ENCODE measurements around the gene KAT8.
A peak's percentile ranks its signal among the peaks of the same experiment; 100 is the strongest.

The KAT8 gene

DNA sequence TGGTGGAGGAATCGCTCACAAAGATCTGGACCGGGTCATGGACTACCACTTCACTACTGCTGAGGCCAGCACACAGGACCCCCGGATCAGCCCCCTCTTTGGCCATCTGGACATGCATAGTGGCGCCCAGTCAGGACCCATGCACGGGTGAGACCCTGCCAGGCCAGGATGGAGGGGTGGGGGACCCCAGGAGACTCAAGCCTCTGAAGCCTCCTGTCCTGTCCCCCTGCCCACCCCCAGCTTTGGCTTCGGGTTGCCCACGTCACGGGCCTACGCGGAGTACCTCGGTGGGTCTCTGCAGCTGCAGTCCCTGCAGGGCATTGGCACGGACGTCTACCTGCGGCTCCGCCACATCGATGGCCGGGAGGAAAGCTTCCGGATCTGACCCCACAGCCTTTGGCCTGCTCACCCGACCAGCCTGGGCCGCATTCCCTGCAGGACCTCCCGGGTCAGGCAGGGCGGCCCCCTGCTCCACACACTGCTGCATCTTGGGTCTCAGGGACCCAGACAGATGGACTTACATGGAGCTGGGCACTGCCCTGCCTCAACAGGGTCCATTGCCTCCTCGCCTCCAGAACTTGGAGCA, 5.5 kb upstream of the KAT8 start:
- DNase-seq (ENCODE audit: extremely low spot score) = no peak
- CTCF ChIA-PET = interaction anchor here (0.5 kb wide), 1 partner anchor 1038 kb away, joined by 3 read pairs; no protein-coding TSS in a partner anchor
- POLR2A ChIA-PET = interaction anchor here (0.7 to 1.2 kb wide), 2 partner anchors 10 to 68 kb away, joined by 4 read pairs; partner anchors contain the start of gene FUS
- TF ChIP-seq SUZ12 (IDR thresholded peaks at IDR 0.05) (no peak), L3MBTL2 (conservative IDR thresholded peaks at IDR 0.05) (no peak), LEF1 (IDR thresholded peaks at IDR 0.05; ENCODE audit: borderline replicate concordance) (no peak), ARNT (IDR thresholded peaks at IDR 0.05) (no peak), SP1 (IDR thresholded peaks at IDR 0.05) (no peak), CTBP1 (IDR thresholded peaks at IDR 0.05; ENCODE audit: borderline replicate concordance) (no peak), ELF4 (IDR thresholded peaks at IDR 0.05) (no peak), HDGF (IDR thresholded peaks at IDR 0.05; ENCODE audit: borderline replicate concordance) (no peak), FOXM1 (IDR thresholded peaks at IDR 0.05; ENCODE audit: borderline replicate concordance) (no peak), FOXA1 (IDR thresholded peaks at IDR 0.05) (no peak), TARDBP (IDR thresholded peaks at IDR 0.05) (no peak), ZNF384 (IDR thresholded peaks at IDR 0.05) (no peak), BHLHE40 (IDR thresholded peaks at IDR 0.05; ENCODE audit: borderline replicate concordance) (no peak), FOXK2 (IDR thresholded peaks at IDR 0.05) (no peak), NFRKB (IDR thresholded peaks at IDR 0.05) (no peak)
- TF ChIP-seq, protein P1, sequence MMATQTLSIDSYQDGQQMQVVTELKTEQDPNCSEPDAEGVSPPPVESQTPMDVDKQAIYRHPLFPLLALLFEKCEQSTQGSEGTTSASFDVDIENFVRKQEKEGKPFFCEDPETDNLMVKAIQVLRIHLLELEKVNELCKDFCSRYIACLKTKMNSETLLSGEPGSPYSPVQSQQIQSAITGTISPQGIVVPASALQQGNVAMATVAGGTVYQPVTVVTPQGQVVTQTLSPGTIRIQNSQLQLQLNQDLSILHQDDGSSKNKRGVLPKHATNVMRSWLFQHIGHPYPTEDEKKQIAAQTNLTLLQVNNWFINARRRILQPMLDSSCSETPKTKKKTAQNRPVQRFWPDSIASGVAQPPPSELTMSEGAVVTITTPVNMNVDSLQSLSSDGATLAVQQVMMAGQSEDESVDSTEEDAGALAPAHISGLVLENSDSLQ (IDR thresholded peaks at IDR 0.05) = no peak

DNA sequence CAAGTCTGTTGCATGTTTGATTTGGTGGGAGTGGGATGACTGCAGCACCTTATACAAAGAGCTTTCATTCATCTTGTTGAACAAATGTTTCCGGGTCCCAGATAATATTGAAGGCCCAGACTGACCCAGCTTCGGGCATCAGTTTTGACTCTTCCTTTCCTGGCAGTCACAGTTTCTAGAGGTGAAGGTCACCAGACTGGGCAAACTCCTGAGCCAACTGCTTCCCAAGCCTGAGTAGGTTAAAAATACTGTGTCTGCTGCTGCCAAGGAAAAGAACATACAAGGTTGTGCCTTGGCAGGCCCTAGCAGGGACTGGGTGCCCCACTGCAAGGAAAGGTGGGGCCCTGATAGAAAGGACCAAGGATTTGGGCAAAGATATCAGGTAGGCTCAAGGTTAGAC, 4.8 kb upstream of the KAT8 start:
- no peak for DNase-seq (ENCODE audit: extremely low spot score)
- TF ChIP-seq, protein P1 (IDR thresholded peaks at IDR 0.05) = no peak
- no peak for TF ChIP-seq TARDBP (IDR thresholded peaks at IDR 0.05)
- TF ChIP-seq FOXK2 (IDR thresholded peaks at IDR 0.05) = no peak
- TF ChIP-seq ZNF384 (IDR thresholded peaks at IDR 0.05) = no peak
- no peak for TF ChIP-seq SP1 (IDR thresholded peaks at IDR 0.05)
- TF ChIP-seq L3MBTL2 (conservative IDR thresholded peaks at IDR 0.05) = no peak
- no peak for TF ChIP-seq ELF4 (IDR thresholded peaks at IDR 0.05)
- TF ChIP-seq CTBP1 (IDR thresholded peaks at IDR 0.05; ENCODE audit: borderline replicate concordance) = no peak
- TF ChIP-seq NFRKB (IDR thresholded peaks at IDR 0.05) = no peak
- TF ChIP-seq SUZ12 (IDR thresholded peaks at IDR 0.05) = no peak
- no peak for TF ChIP-seq HDGF (IDR thresholded peaks at IDR 0.05; ENCODE audit: borderline replicate concordance)
- TF ChIP-seq LEF1 (IDR thresholded peaks at IDR 0.05; ENCODE audit: borderline replicate concordance) = no peak
- no peak for TF ChIP-seq FOXA1 (IDR thresholded peaks at IDR 0.05)
- TF ChIP-seq BHLHE40 (IDR thresholded peaks at IDR 0.05; ENCODE audit: borderline replicate concordance) = no peak
- ChIA-PET CTCF (no interaction called here), POLR2A (no interaction called here)

DNA sequence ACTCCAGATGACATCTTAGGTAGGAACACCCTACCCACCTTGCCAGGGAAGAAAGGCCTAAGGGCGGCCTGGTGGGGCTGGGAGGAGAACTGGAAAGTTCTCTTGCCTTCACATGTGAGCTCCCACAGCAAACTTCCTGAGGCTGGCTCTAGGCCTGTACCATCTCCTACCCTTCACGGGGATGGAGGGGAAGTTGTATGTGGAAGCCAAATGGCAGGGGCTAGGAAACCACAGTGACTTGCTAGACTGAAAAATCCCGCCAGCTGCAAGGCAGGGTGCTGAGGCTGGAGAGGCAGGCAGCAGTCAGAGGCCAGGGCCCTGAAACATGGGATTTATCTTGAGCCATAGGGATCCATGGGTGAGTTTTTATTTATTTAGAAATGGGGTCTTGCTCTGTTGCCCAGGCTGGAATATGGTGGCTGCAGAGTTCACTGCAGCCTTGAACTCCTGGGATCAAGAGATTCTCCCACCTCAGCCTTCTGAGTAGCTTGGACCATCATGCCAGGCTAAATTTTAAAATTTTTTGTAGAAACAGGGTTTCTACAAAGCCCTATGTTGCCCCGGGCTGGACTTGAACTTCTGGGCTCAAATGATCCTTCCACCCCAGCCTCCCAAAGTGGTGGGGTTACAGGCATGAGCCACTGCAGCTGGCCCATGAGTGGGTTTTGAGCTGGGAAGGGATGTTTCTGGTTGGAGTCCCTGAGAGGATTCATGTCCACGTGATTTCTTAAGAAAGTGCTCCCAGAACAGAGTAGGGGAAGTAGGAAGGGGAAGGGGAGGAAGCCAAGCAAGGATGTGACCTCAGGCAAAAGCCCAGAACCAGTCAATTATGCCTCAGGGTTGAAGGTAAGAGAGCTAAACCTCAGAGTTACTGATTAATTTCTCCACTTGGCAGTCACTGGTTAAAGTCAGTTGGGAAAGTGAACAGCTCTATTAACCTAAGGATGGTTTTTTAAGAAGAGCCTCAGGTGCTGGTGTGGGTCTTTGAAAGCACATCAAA, 4.0 kb upstream of the KAT8 start:
- no peak for DNase-seq (ENCODE audit: extremely low spot score)
- CTCF ChIA-PET = no interaction called here
- TF ChIP-seq FOXM1 (IDR thresholded peaks at IDR 0.05; ENCODE audit: borderline replicate concordance) = no peak
- no peak for TF ChIP-seq ELF4 (IDR thresholded peaks at IDR 0.05)
- no peak for TF ChIP-seq ARNT (IDR thresholded peaks at IDR 0.05)
- no peak for TF ChIP-seq BHLHE40 (IDR thresholded peaks at IDR 0.05; ENCODE audit: borderline replicate concordance)
- no peak for TF ChIP-seq SUZ12 (IDR thresholded peaks at IDR 0.05)
- TF ChIP-seq, protein P1 (IDR thresholded peaks at IDR 0.05) = no peak
- TF ChIP-seq SP1 (IDR thresholded peaks at IDR 0.05) = no peak
- TF ChIP-seq TARDBP (IDR thresholded peaks at IDR 0.05) = no peak
- TF ChIP-seq L3MBTL2 (conservative IDR thresholded peaks at IDR 0.05) = no peak
- no peak for TF ChIP-seq HDGF (IDR thresholded peaks at IDR 0.05; ENCODE audit: borderline replicate concordance)
- no peak for TF ChIP-seq FOXK2 (IDR thresholded peaks at IDR 0.05)
- TF ChIP-seq CTBP1 (IDR thresholded peaks at IDR 0.05; ENCODE audit: borderline replicate concordance) = no peak
- no peak for TF ChIP-seq ZNF384 (IDR thresholded peaks at IDR 0.05)
- no peak for TF ChIP-seq NFRKB (IDR thresholded peaks at IDR 0.05)
- no peak for TF ChIP-seq LEF1 (IDR thresholded peaks at IDR 0.05; ENCODE audit: borderline replicate concordance)
- TF ChIP-seq FOXA1 (IDR thresholded peaks at IDR 0.05) = no peak
- POLR2A ChIA-PET = no interaction called here

DNA sequence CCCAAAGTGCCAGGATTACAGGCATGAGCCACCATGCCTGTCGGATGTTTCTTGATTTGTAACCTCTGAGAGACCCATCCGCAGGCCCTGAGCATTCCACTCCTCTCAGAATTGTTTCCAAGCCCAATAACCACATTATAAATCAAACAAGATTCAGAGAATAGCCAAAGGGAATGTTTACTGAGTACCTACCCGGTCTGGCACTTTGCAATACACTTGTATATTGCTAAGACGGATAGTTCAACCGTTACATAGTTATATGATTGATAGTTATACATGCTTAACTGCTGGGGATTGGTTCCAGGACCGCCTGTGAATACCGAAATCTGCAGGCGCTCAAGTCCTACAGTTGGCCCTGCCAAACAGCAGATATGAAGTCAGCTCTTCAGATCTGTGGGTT, 3.0 kb upstream of the KAT8 start:
- POLR2A ChIA-PET = no interaction called here
- CTCF ChIA-PET = no interaction called here
- DNase-seq (ENCODE audit: extremely low spot score) = no peak
- no peak for TF ChIP-seq LEF1 (IDR thresholded peaks at IDR 0.05; ENCODE audit: borderline replicate concordance)
- TF ChIP-seq, protein P1 (IDR thresholded peaks at IDR 0.05) = peak; percentile 3; the same call in 1 of the 2 replicates

All from HEK293T (cell line).